Measurements from ENCODE around the gene PRKG1.

Gene PRKG1

DNA sequence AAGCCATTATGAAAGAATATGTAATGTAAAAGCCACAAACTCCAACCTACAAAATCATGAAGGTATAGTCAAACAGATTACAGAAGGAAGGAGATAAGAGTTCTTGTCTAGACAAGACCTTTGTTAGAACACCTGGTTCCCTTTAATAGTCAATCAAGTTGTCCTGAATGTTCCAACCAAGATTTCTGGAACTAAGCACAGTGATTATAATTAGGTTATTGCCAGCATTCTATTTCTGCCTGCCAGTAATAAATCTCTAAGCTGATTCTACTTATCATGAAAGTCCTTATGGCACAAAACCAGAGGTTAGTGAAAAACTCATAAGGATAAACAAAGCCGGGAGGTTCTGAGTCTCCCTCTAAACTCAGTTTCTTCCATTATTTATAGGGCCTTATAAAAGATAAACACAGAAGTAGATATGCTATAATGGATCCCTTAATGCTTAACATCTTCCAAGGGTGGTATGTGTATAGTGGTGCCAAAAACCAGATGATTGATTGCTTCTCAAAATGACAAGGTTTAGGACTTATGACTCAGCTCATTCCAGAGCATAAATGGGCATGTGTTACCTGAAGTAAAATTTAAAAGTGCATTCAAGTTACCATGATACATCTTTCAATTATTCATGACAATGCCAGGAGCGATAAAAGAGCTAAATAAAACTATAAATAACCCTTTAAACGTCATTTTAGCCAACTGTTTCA lies 387.9 kb downstream of the PRKG1 start:
- no peak for DNase-seq

DNA sequence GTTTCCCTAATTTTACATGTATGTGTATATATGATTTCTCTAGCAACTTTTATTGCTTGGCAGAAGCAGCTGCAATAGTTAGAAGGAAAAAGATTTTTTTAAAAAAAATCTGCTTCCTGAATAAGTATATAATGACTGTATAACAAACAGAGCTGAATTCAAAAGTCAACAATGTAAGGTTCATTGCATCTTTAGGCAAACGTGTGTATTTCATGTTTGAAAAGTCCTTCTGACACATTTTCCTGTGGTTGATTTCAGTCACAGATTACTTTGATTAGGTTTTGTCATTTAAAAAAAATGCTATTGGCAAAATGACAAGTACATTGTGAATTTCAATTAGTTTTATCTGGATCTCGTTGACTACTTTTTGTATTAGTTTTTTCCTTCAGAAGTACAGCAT lies 394.1 kb downstream of the PRKG1 start:
- no peak for DNase-seq

DNA sequence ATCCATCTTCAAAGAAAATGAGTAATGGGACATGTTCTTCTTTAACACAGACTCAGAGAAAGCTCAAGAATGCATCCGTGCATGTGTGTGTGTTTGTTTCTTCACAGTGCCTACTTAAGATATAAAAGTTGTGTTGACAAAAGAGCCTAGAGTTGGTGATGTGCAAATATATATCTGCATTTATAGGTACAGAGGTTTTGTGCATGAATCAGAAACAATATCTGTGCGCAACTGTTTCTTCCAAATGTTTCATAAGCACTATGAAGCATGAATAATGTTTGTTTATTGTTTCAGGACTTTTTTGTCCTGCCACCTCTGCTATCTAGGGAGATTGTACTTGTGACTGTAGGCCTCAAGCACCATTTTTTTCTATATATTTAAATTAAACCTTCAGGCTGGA lies 395.4 kb downstream of the PRKG1 start:
- DNase-seq = no peak

DNA sequence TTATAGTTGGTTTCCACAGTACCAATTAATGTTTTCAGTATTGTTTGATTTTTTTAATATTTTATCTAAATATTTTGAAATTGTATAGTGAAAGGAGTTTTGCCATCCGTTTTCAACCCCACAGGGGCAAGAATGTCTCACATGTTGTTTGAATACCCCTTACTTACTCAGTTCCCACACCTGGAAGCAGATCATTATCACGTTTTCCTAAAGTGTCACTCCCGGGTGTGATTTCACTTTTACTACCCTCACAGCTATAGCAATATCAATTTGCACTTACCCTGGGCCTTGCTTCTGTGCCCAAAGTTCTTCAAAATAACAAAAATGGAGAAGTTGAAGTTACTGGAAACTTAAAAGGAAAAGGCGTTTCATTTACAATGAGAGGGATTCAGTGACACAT lies 397.0 kb downstream of the PRKG1 start:
- no peak for DNase-seq

DNA sequence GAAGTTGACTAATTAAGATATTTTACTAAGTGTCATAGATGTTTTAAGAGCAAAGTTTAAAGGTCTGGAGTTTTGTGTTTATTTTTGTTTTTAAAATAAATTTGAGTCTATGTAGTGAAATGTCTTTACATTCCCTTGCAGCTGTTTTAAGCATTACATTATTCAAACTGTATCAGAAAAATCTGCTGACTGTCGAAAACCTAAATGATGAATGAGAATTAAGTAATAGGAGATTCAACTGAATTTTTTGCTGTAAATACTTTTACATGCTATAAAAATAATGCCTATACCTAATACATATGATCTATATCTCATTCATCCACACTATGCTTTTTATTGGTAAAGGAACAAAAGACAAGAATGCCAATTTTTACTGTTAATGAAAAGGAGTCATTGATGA lies 397.9 kb downstream of the PRKG1 start:
- no peak for DNase-seq

DNA sequence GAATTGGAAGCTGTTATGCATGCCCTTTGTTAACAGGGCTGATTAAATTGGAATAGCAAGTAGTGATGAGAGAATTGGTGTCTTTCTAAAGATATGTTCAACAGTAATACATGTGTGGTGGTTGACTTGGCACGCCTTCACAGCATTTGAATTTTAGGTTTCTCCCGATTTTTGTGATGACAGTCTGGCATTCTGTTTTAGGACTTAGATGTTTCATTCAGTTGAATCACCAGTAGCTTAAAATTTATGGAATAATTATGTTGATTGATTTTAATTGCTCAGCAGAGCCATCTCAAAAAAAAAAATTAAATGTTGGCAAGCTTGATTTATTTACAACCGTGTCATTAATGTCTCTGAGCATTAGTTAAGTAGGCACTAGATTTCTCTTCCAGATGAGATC lies 405.4 kb downstream of the PRKG1 start:
- no peak for DNase-seq

DNA sequence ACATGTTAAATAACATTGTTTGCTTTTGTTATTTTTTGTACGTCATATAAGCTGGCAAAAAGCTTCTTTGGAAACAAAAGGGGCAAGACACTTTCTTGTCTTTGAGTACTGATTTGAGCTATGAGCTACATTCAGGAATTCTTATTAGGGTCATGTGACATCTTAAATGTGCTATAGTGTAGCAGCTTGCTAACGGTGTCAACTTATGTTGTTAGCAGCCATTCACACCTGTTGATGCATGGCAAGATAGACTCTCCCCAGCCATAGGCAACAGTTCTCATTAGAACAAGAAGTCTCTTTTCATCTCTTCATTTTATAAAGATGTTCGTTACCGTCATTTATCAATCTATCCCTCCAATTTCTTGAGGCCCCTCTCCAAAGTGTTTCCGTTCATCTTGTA lies 411.4 kb downstream of the PRKG1 start:
- no peak for DNase-seq

DNA sequence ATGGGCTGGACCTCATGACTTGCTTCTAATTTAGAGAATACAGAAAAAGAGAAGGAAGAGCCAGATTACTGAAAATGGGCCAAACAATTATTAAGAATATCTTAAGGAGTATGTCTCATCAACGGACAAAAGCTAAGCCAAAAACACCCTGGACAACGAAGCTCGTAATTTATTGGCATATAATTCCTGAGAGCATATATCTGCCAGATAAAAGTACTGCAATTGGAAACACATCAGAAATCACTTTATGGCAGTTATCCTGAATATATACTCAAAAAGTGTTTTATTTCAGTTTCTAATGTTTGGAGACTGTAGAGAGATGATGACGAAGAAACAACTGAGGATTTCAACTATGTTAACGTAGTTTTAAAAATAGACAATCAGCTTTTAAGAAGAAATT lies 413.3 kb downstream of the PRKG1 start:
- no peak for DNase-seq

DNA sequence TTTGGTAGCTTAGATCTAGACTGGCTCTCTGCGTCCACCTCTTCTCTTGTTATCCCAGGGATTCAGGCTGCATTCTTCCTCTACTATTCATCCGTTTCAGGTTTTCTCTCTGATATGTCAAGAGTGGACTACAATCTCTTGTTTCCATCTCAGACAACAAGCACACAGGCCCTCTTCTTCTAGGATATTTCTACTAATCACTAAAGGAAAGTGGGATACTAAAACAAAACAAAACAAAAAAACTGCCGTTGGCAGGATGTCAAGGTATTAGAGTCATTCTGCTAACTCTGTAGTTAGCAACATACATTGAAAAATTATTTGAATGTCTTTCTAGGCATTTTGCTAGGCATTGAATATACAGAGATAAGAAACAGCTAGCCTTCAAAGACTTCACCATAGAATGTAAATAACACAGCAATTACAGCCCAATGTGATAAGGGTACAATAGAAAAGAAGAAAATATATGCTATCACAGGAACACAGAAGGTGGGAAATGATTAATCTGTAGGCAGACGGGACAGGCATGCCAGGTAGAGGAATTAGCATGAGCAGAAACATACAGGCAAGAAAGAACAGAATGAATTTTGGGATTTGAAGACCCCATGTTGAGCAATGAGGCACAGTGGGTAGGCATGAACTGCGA lies 414.6 kb downstream of the PRKG1 start:
- no peak for DNase-seq

DNA sequence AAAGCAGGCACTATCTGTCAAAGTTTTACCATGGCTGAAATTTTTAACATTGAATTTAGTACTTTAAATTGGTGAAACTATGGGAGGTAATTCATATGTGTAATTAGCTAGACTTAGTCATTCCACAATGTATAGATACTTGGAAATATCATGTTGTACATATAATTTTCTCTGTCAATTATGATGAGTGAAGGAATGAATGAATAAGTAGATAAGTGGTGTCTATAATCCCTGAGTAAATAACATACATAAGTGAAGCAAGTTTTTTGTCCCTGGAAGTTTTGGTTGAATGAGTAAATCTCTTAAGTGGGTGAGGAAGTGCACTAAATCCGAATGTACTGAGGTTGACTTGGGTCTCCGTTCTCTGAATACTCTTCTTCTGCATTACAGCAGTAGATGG lies 424.1 kb downstream of the PRKG1 start:
- DNase-seq = no peak

DNA sequence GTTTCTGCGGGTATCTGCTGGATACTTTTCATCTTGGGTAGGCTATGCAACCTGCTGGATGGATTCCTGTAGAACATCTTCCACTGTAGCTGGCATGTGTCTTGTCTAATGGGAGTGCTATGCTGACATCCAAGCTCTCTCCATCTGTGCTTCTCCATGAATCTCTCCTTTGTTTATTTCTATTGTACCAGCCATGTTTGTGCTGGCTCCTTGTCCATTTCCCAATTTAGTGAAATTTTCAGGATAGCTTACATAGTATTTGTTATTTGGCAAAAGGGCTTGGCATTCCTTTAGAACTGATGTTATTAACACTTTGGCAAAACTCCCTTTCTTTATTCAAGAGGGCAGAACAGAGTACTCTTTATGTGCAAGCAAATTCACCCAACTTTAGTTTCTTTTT lies 427.1 kb downstream of the PRKG1 start:
- DNase-seq = no peak

DNA sequence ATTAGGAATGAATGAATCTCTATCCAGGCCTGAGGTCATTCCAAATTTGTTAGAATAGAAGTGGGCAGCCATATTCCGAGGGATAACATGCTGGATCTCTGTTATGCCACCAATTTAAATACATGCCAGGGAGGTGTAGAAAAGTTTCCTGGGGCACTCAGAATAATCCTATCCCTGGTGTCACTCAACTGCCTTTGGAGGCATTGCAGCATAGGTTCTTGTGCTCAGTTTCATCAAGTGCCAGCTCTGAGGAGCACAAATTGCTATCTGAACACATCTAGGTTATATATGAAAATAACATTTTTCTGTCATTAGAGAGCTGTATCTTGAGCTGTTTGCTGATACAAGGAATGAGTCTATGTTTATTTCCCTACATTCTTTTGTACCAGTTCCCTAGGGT lies 427.8 kb downstream of the PRKG1 start:
- DNase-seq = no peak

DNA sequence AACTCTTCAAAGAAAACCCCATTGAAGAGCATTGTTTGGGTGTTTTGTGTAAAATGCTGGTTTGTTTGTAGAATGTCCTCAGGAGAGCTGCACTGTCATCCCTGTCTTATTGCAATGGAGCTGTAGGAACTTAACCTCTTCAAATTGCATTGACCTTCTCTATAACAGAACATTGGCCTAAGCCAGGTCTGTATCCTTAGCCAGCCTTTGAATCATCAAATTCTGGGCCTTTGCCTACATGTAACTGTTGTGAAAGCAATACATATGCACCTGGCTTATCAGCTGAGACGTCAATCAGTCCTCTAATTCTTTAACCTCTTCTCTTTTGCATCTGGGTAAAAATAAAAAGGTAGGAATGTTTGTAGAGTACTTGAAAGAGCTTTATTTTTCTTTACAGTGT lies 429.1 kb downstream of the PRKG1 start:
- no peak for DNase-seq

DNA sequence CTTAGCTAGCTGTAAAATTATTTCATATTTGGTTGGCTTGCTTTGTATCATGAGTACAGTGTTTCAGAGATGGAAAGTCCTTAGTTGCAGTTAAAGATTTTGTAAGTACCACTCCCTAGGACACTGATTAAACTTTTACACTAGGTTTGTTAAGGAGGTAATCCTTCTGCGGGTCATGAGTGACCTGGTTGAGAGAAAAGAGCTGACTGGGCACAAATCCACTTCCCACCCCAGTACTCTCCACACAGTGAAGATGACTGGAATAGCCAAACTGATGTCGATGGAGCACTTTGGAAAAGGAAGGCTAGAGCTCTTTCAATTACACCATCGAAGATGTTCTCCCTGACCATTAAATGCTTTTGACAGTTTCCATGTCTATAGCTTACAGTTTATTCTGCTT lies 433.2 kb downstream of the PRKG1 start:
- DNase-seq = no peak

DNA sequence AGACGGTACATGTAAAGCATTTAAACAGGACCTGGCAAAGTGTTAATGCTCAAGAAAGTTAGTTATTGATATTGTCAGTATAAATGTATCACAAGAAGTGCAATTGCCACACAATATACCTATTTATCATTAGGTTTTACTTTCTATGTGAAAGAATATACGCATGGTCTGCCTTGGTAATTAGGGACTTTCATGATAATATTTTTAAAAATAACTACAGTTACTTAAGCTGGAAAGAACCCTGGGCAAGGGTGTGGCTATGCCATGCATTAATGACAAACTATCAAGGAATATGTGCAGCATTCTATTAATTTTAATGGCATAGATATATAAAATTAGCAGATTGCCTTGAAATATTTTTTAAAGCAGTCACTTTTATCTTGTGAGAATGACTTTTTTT lies 433.9 kb downstream of the PRKG1 start:
- DNase-seq = no peak

DNA sequence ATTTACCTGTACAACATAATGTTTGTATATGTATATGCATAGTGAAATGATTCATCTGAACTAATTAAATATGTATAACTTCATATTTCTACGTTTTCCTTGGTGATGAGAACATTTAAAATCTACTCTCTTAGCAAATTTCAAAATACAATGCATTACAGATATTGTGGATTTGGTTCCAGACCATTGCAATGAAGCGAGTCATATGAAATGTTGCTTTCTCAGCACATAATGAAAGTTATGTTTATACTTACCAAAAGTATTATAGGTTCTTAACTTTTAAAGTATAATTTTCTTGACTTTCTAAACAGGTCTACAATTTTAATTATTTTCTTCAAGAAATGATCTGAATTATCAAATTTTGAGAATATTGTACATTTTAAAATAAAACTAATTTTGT lies 435.9 kb downstream of the PRKG1 start:
- DNase-seq = no peak

DNA sequence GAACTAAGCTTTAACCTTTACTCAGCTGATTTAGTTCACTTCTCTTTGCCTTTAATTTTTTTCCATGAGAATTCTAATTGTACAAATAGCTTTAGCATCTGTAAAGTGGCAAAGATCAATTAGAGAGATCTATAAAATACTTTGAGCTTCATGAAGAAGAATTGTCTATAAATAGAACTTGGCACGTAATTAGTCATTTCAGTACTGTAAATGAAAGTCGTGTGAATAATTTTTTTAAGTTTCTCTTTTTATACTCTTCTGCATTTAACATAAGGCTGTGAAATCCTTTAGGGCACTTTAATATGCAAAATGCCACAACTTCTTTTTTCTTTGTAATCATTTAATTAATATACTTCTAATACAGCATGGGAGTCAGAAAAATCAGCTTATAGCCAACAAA lies 447.3 kb downstream of the PRKG1 start:
- DNase-seq = no peak

DNA sequence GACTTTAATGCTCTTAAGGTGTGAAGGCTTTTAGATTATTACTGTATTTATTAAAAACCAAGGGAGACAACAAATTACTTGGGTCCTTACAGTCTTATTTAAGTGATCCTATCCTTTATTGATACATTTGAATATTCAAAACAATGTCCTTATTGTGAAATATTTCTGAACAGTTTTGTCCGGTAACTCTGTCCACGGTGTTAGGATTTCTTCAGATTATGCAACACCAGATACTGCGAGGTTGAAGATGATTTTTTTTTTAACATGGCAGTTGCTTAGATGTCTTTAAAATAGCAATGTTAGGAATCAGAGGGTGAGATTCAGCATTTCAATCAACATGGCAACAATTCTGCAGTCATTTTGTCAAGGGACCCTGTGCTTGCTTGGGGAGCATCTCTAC lies 448.6 kb downstream of the PRKG1 start:
- DNase-seq = no peak

DNA sequence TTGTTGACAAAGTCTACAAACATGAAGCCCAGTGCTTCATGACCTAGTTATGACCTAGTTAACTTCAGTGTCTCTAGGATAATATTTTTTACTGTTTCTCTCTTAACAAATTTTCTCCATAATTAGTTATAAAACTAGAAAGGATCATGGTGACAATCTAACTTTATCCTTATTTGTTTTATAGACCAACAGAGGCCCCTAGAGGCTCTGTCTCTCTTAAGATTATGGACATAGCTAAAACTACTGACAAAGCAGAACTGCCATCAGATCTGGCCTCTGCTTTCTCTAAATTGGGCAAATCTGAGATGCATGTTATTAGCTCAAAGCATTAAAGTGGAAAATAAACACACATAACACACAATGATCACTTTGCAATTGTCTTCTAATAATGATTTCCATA lies 449.2 kb downstream of the PRKG1 start:
- no peak for DNase-seq

DNA sequence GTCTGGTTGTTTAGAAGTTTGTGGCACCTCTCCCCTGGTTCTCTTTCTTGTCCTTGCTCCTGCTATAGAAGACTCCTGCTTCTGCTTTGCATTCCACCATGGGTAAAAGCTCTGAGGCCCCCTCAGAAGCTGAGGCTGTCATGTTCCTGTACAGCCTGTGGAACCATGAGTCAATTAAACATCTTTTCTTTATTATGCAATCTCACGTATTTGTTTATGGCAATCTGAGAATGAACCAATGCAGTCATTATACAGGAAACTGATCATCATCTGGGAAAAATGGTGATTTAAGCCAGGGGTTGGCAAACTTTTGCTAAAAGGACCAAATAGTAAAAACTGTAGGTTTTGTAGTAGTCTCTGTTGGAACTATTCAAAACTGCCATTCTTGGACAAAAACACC lies 449.8 kb downstream of the PRKG1 start:
- no peak for DNase-seq

DNA sequence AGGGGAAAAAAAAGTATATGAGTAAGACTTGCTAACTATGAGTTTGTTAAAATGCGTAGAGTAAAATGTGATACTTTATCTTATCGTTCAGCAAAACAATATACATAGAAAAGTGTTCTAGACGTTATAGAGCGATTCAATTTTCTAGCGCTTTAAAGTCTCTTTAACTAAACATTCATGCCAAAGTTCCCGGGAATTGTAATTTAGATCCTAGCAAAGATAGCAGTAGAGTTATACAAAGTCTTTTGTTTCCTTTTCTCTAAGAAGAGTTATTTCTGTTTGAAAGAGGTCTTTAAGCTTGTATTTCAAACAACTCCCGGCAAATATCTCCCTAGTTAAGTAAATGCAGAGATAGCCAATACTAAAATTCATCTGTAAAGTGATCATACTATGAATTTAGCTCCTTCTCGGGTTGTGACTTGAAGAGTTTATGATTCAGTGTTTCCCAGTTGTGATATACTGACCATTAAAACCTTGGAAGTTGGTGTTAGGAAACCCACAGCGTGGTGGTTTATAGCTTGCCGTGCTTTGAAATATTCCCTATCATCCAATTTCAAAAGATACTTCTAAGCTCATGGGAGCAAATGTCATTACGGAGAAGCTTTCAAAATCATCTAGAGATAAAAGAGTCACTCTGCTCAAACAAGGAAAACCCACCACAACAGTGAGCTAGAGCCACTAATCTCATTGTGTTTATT lies 453.4 kb downstream of the PRKG1 start:
- no peak for DNase-seq

DNA sequence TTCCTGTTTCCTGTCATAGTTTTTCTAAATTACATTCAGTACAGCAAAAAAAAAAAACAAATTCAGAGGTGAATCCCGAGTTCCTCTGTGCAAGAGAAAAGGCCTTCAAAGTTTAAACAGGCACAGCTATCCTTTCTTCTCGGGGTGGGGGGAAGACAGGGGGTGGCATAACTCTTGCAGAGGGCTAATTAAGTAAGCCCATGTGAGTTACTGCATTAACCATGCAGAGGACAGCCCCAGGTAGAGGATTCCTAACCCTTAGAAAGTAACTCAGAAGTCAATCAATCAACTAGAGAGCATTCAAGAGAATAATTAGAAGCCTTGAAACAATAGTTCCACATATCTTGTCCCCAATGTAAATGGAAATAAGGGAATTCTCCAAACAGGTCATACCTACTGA lies 454.2 kb downstream of the PRKG1 start:
- DNase-seq = no peak

DNA sequence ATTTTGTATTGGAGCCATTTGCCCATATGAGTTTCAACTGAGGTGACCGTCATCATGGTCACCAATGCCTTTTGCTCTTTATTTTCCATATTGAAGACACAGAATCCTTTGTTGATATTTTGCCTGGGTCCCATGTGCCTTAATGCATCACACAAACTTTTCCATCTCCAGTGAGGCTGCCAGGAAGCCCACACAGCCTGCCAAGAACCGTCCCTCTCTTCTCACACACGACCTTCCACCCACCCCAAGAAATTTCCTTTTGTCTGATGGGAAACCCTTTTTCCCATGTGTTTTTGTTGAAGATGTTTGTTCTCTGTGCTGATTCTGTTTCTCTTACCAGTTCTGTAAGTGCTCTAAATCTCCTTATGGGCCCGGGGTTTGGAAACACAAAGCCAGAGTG lies 456.3 kb downstream of the PRKG1 start:
- no peak for DNase-seq

DNA sequence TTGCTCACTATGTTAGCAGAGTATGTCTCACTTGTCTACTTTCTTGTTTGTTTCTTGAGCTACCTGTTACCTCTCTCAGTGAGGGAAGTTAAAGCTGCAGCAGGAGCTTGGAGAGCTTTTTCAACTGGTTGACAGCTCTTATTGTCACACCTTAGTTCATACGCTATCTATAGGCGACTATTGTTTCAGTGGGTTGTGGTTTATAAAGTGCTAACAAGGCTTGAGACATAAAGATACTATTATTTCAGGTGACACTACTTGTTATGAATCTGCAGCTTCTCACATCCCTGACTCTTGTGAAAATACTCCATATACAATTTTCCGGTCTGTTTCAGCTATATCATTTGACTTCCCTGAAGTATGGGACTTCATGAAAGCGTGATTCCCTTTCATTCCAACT lies 457.8 kb downstream of the PRKG1 start:
- DNase-seq = no peak

DNA sequence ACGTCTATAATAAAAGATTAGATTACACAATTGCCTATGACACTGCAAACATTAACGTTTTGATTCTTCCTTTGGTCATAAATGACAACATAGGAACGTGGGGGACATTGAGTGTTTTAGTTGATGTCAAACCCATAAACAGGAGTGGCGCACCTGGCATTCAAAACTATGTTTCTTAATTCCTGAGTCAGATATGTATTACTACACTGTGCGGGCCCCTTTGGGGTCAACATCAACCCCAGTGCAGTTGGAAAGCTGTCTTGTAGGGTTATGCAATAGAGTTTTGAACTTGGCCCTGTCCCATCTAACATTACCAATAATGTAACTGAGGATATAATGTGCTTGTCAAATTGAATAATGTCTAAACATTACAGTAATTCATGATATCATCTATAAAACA lies 468.6 kb downstream of the PRKG1 start:
- no peak for DNase-seq

Measured in NCI-H1417 treated with DMSO at 0.1 percent for 48 hours (cell line).